HG02588 (cell line): ENCODE measurements around the gene RABL6.
"Not testable (repeated sequence)": the region's sequence is repeated elsewhere in the genome, so short reads cannot be mapped to it uniquely, and the experiment has no call there.

Experiments used
- ATAC-seq: cut with Tn5 transposase; IDR thresholded peaks from one replicate; pipeline ENCODE4 v1.9.1; 2021; ENCODE audit warnings: mild to moderate bottlenecking, moderate library complexity; ENCODE audit not compliant: unreplicated experiment

The RABL6 gene

GRCh38 chr9:136868644-136869043, 60.9 kb downstream of the RABL6 start:
- ATAC-seq: no peak

GRCh38 chr9:136869611-136870010, 61.9 kb downstream of the RABL6 start:
- ATAC-seq: not testable (repeated sequence)

GRCh38 chr9:136875155-136875554, 67.4 kb downstream of the RABL6 start:
- ATAC-seq: no peak

- no peak for ATAC-seq
Observed at GRCh38 chr9:136876476-136876875, 68.7 kb downstream of the RABL6 start.

GRCh38 chr9:136880651-136881050, 72.9 kb downstream of the RABL6 start:
- ATAC-seq: no peak

GRCh38 chr9:136881691-136882108, 74.0 kb downstream of the RABL6 start:
- no peak for ATAC-seq

- ATAC-seq: peak; percentile 26
Observed at GRCh38 chr9:136882109-136882946, 74.6 kb downstream of the RABL6 start.

GRCh38 chr9:136882947-136883283, 75.2 kb downstream of the RABL6 start:
- ATAC-seq: not testable (repeated sequence)

- not testable (repeated sequence) for ATAC-seq
Observed at GRCh38 chr9:136883670-136884069, 75.9 kb downstream of the RABL6 start.

- peak; percentile 78 for ATAC-seq
Observed at GRCh38 chr9:136885950-136886578, 78.3 kb downstream of the RABL6 start, which contains the start of gene TRAF2. TRAF2 (plus strand) TSS chr9:136886516; CDS start chr9:136898741, 12,225 bp downstream.

GRCh38 chr9:136886610-136887597, 79.2 kb downstream of the RABL6 start:
- peak; percentile 29 for ATAC-seq

- no peak for ATAC-seq
Observed at GRCh38 chr9:136888454-136888853, 80.7 kb downstream of the RABL6 start.

GRCh38 chr9:136889858-136890257, 82.1 kb downstream of the RABL6 start:
- ATAC-seq: no peak

- no peak for ATAC-seq
Observed at GRCh38 chr9:136890661-136891060, 82.9 kb downstream of the RABL6 start.
